ENCODE results near the gene GPAT3. TPM values are rescaled to one million over a fixed set of nuclear protein-coding genes. Genes with fewer than 3 reads are reported as not detected.
A peak's percentile ranks its signal among the peaks of the same experiment; 100 is the strongest.

The GPAT3 gene
- total RNA-seq, 3 donors from 2014 or later (not counting 1 experiment from before 2014, with no cell fraction given), result 0.54 to 11.3 (median 1.2) TPM

GRCh38 chr4:83599183-83599582 lies 63.3 kb downstream of the GPAT3 start:
- no peaks in the 10 kb centered on the region for H3K36me3 ChIP-seq (ENCODE audit: control insufficient read depth, insufficient read depth, low read length)
- Mint-ChIP-seq H3K27ac (no peak overlapping the region), H3K4me1 (no peaks in the 10 kb centered on the region), H3K27me3 (ENCODE audit: low read depth in 2 of 2) (peaks cover 0 to 3% of the 10 kb centered on the region in 2 donors), H3K9me3 (no peaks in the 10 kb centered on the region), H3K4me3 (no peak overlapping the region), H3K36me3 (no peaks in the 10 kb centered on the region)
- no peaks in the 10 kb centered on the region for H3K27me3 ChIP-seq (ENCODE audit: control insufficient read depth, insufficient read depth, low read length)
- no CpG with 5 or more reads among the region's 1 CpG for whole genome bisulfite sequencing (ENCODE audit: insufficient coverage)
- DNase-seq (peak in 1 of 2 donors; percentile 6), ATAC-seq (peak in 1 of 3 donors; percentile 39)
- TF ChIP-seq CTCF (IDR thresholded peaks at IDR 0.05), result no peak
- no peaks in the 10 kb centered on the region for H3K9me3 ChIP-seq (ENCODE audit: control insufficient read depth, insufficient read depth, low read length)
- intact Hi-C loops (cut with micrococcal nuclease), result no loop called here
- no peaks in the 10 kb centered on the region for H3K4me1 ChIP-seq (ENCODE audit: control insufficient read depth, insufficient read depth, low read length)
- no peak overlapping the region for H3K27ac ChIP-seq (ENCODE audit: low read length)
- H3K4me3 ChIP-seq (ENCODE audit: low read length), result no peak overlapping the region

- H3K9me3 Mint-ChIP-seq, result no peaks in the 10 kb centered on the region
- ATAC-seq (no peak), DNase-seq (no peak)
- no peaks in the 10 kb centered on the region for H3K36me3 Mint-ChIP-seq
- intact Hi-C loops (cut with micrococcal nuclease), result no loop called here
- H3K36me3 ChIP-seq (ENCODE audit: control insufficient read depth, insufficient read depth, low read length), result no peaks in the 10 kb centered on the region
- H3K4me1 Mint-ChIP-seq, result no peaks in the 10 kb centered on the region
- peaks cover 0 to 11% of the 10 kb centered on the region in 2 donors for H3K27me3 Mint-ChIP-seq (ENCODE audit: low read depth in 2 of 2)
- H3K27ac Mint-ChIP-seq, result no peak overlapping the region
- no peaks in the 10 kb centered on the region for H3K27me3 ChIP-seq (ENCODE audit: control insufficient read depth, insufficient read depth, low read length)
- no peaks in the 10 kb centered on the region for H3K4me1 ChIP-seq (ENCODE audit: control insufficient read depth, insufficient read depth, low read length)
- H3K27ac ChIP-seq (ENCODE audit: low read length), result no peak overlapping the region
- no peaks in the 10 kb centered on the region for H3K9me3 ChIP-seq (ENCODE audit: control insufficient read depth, insufficient read depth, low read length)
- no peak overlapping the region for H3K4me3 Mint-ChIP-seq
- WGBS (ENCODE audit: insufficient coverage), result 98% methylated on average over 3 of the region's 3 CpGs
- H3K4me3 ChIP-seq (ENCODE audit: low read length), result no peak overlapping the region
- no peak for TF ChIP-seq CTCF (IDR thresholded peaks at IDR 0.05)
Measured at GRCh38 chr4:83603129-83603528, 67.2 kb downstream of the GPAT3 start.

- 66% methylated on average over 2 of the region's 2 CpGs for WGBS (ENCODE audit: insufficient coverage)
- H3K36me3 Mint-ChIP-seq, result no peaks in the 10 kb centered on the region
- H3K27ac ChIP-seq (ENCODE audit: low read length), result no peak overlapping the region
- H3K27ac Mint-ChIP-seq, result no peak overlapping the region
- DNase-seq, result no peak
- TF ChIP-seq CTCF (IDR thresholded peaks at IDR 0.05), result no peak
- peaks cover 0 to 11% of the 10 kb centered on the region in 2 donors for H3K27me3 Mint-ChIP-seq (ENCODE audit: low read depth in 2 of 2)
- H3K4me3 ChIP-seq (ENCODE audit: low read length), result no peak overlapping the region
- no peaks in the 10 kb centered on the region for H3K4me1 ChIP-seq (ENCODE audit: control insufficient read depth, insufficient read depth, low read length)
- ATAC-seq, result no peak
- H3K9me3 Mint-ChIP-seq, result no peaks in the 10 kb centered on the region
- no peaks in the 10 kb centered on the region for H3K9me3 ChIP-seq (ENCODE audit: control insufficient read depth, insufficient read depth, low read length)
- H3K27me3 ChIP-seq (ENCODE audit: control insufficient read depth, insufficient read depth, low read length), result no peaks in the 10 kb centered on the region
- H3K4me3 Mint-ChIP-seq, result no peak overlapping the region
- H3K4me1 Mint-ChIP-seq, result no peaks in the 10 kb centered on the region
- intact Hi-C loops (cut with micrococcal nuclease), result no loop called here
- no peaks in the 10 kb centered on the region for H3K36me3 ChIP-seq (ENCODE audit: control insufficient read depth, insufficient read depth, low read length)
Measured at GRCh38 chr4:83604321-83604720, 68.4 kb downstream of the GPAT3 start.

- no peaks in the 10 kb centered on the region for H3K4me1 ChIP-seq (ENCODE audit: control insufficient read depth, insufficient read depth, low read length)
- 80% methylated on average over 3 of the region's 3 CpGs for WGBS (ENCODE audit: insufficient coverage)
- H3K9me3 Mint-ChIP-seq, result no peaks in the 10 kb centered on the region
- H3K36me3 ChIP-seq (ENCODE audit: control insufficient read depth, insufficient read depth, low read length), result no peaks in the 10 kb centered on the region
- no peaks in the 10 kb centered on the region for H3K27me3 ChIP-seq (ENCODE audit: control insufficient read depth, insufficient read depth, low read length)
- no peaks in the 10 kb centered on the region for H3K36me3 Mint-ChIP-seq
- H3K4me3 ChIP-seq (ENCODE audit: low read length), result no peak overlapping the region
- no peak for ATAC-seq
- H3K27ac Mint-ChIP-seq, result no peak overlapping the region
- H3K27me3 Mint-ChIP-seq (ENCODE audit: low read depth in 2 of 2), result peaks cover 2 to 11% of the 10 kb centered on the region in 2 donors
- no peak for DNase-seq
- H3K4me1 Mint-ChIP-seq, result no peaks in the 10 kb centered on the region
- no peaks in the 10 kb centered on the region for H3K9me3 ChIP-seq (ENCODE audit: control insufficient read depth, insufficient read depth, low read length)
- intact Hi-C loops (cut with micrococcal nuclease), result no loop called here
- TF ChIP-seq CTCF (IDR thresholded peaks at IDR 0.05), result no peak
- H3K4me3 Mint-ChIP-seq, result no peak overlapping the region
- H3K27ac ChIP-seq (ENCODE audit: low read length), result no peak overlapping the region
Measured at GRCh38 chr4:83605210-83605609, 69.3 kb downstream of the GPAT3 start.
